ELF-1 (cell line): ENCODE measurements around the gene ETV3L.

ENCODE experiments used
- DNase-seq: peaks from one replicate; pipeline ENCODE4 v3.0.0-alpha.2; 2016; ENCODE audit warnings: low read depth, low spot score

Gene ETV3L

GRCh38 chr1:157132111-157132510, 32.5 kb upstream of the ETV3L start:
- DNase-seq, result peak; percentile 40

GRCh38 chr1:157131281-157131680, 31.7 kb upstream of the ETV3L start:
- no peak for DNase-seq

GRCh38 chr1:157124855-157125254, 25.2 kb upstream of the ETV3L start:
- no peak for DNase-seq

GRCh38 chr1:157119448-157119847, 19.8 kb upstream of the ETV3L start:
- DNase-seq, result no peak

GRCh38 chr1:157119008-157119407, 19.4 kb upstream of the ETV3L start:
- no peak for DNase-seq

- DNase-seq, result no peak
Measured at GRCh38 chr1:157117527-157118057, 18.0 kb upstream of the ETV3L start.

GRCh38 chr1:157116737-157117103, 17.1 kb upstream of the ETV3L start:
- DNase-seq, result no peak

GRCh38 chr1:157115851-157116736, 16.5 kb upstream of the ETV3L start:
- no peak for DNase-seq

- DNase-seq, result no peak
Measured at GRCh38 chr1:157115429-157115838, 15.8 kb upstream of the ETV3L start.

- no peak for DNase-seq
Measured at GRCh38 chr1:157114183-157115121, 14.8 kb upstream of the ETV3L start.

- no peak for DNase-seq
Measured at GRCh38 chr1:157113631-157114030, 14.0 kb upstream of the ETV3L start.

- DNase-seq, result no peak
Measured at GRCh38 chr1:157113106-157113505, 13.5 kb upstream of the ETV3L start.

GRCh38 chr1:157112186-157112867, 12.7 kb upstream of the ETV3L start:
- peak; percentile 44 for DNase-seq

- DNase-seq, result peak; percentile 43
Measured at GRCh38 chr1:157111396-157112165, 12.0 kb upstream of the ETV3L start.

GRCh38 chr1:157110686-157111085, 11.1 kb upstream of the ETV3L start:
- no peak for DNase-seq

GRCh38 chr1:157110003-157110402, 10.4 kb upstream of the ETV3L start:
- no peak for DNase-seq

GRCh38 chr1:157108448-157108847, 8.8 kb upstream of the ETV3L start:
- DNase-seq, result no peak

GRCh38 chr1:157107702-157108101, 8.1 kb upstream of the ETV3L start:
- DNase-seq, result no peak

- no peak for DNase-seq
Measured at GRCh38 chr1:157106813-157107189, 7.2 kb upstream of the ETV3L start.

- no peak for DNase-seq
Measured at GRCh38 chr1:157105988-157106812, 6.6 kb upstream of the ETV3L start.
